HCEC 1CT (cell line): Measurements from ENCODE around the gene MINDY1.

ENCODE experiments used
- DNase-seq: peaks from one replicate; pipeline ENCODE4 v3.0.0-alpha.2; 2017

MINDY1 gene

GRCh38 chr1:151010346-151010726 is 3.6 kb upstream of the MINDY1 start:
- no peak for DNase-seq

- no peak for DNase-seq
Observed at GRCh38 chr1:151009674-151010345, 3.1 kb upstream of the MINDY1 start.

GRCh38 chr1:151009206-151009587 is 2.5 kb upstream of the MINDY1 start:
- peak; percentile 34 for DNase-seq

- DNase-seq = peak; percentile 95
Observed at GRCh38 chr1:151008244-151009205, 1.8 kb upstream of the MINDY1 start, which contains the start of gene PRUNE1. Gene PRUNE1 (plus strand): TSS chr1:151008449. CDS start chr1:151008633, 184 bp downstream.

- DNase-seq = no peak
Observed at GRCh38 chr1:151007853-151008243, 1.1 kb upstream of the MINDY1 start.

- no peak for DNase-seq
Observed at GRCh38 chr1:151005729-151006319, 878 bp downstream of the MINDY1 start.

- DNase-seq = no peak
Observed at GRCh38 chr1:151003180-151003579, 3.5 kb downstream of the MINDY1 start.

- DNase-seq = no peak
Observed at GRCh38 chr1:151002611-151003010, 4.1 kb downstream of the MINDY1 start.

- no peak for DNase-seq
Observed at GRCh38 chr1:151002051-151002450, 4.7 kb downstream of the MINDY1 start.

GRCh38 chr1:151001602-151002001 is 5.1 kb downstream of the MINDY1 start:
- DNase-seq = no peak

- DNase-seq = no peak
Observed at GRCh38 chr1:151000408-151000807, 6.3 kb downstream of the MINDY1 start.

GRCh38 chr1:150999926-151000325 is 6.8 kb downstream of the MINDY1 start:
- DNase-seq = no peak

- peak; percentile 71 for DNase-seq
Observed at GRCh38 chr1:150999051-150999674, 7.5 kb downstream of the MINDY1 start.

GRCh38 chr1:150997949-150998348 is 8.8 kb downstream of the MINDY1 start:
- no peak for DNase-seq

- DNase-seq = no peak
Observed at GRCh38 chr1:150997126-150997872, 9.4 kb downstream of the MINDY1 start.

GRCh38 chr1:150995896-150996295 is 10.8 kb downstream of the MINDY1 start:
- DNase-seq = no peak

- DNase-seq = no peak
Observed at GRCh38 chr1:150995460-150995859, 11.2 kb downstream of the MINDY1 start.

- DNase-seq = no peak
Observed at GRCh38 chr1:150994248-150994647, 12.5 kb downstream of the MINDY1 start.

GRCh38 chr1:150992626-150993025 is 14.1 kb downstream of the MINDY1 start:
- DNase-seq = no peak

GRCh38 chr1:150987924-150988323 is 18.8 kb downstream of the MINDY1 start:
- no peak for DNase-seq

GRCh38 chr1:150985179-150985825 is 21.4 kb downstream of the MINDY1 start:
- DNase-seq = no peak
